ENCODE results near the gene ABCA2.

ABCA2 gene

DNA sequence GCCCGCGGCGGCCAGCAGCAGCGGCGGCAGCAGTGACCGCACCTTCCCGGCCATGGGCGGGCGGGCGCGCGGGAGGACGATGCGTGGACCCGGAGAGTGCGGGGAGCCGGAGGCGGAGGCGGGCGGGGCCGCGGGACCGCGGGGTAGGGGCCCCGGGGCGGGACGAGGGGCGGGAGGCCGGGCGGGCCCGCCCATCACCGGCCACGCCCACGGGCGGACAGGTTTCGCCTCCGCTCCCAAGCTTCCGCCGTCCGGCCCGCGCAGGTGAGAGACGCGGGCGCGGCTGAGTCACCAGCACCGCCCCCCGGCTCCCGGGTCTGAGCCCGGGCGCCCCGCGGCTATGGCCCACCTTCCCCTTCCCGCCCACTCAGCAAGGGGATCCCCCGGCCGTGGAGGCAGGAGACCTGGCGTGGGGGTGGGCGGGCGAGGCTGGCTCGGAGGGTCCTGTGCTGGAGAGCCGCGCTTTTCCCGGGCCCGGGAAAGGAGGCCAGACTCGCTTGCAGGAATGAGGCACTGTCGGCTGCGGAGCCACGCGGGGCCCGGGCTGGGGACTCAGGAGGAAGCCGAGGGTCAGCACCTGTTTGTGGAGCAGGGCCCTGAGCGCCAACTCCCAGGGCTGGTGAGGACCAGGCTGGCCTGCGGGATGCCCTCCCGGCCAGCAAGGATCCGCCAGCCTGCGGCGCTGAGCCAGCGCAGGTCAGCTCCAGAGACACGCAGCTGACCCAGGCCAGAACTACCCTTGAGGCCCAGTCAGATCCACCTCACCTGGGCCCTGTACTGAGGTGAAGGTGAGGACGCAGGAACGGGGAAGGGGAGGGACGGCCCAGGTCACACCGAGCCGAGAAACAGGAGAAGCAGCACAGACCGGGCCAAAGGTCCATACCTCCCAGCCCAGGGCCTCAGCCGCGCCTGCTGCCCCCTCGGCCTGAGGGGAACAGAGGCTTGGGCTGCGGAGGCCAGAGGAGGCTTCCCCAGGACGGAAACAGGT is 26.2 kb upstream of the ABCA2 start, which contains the start of gene ENTPD2:
ENTPD2 (minus strand) TSS at position 118 of the 988 bp plus-strand sequence; CDS start at position 54, 64 bp downstream.
- ATAC-seq, result no peak

DNA sequence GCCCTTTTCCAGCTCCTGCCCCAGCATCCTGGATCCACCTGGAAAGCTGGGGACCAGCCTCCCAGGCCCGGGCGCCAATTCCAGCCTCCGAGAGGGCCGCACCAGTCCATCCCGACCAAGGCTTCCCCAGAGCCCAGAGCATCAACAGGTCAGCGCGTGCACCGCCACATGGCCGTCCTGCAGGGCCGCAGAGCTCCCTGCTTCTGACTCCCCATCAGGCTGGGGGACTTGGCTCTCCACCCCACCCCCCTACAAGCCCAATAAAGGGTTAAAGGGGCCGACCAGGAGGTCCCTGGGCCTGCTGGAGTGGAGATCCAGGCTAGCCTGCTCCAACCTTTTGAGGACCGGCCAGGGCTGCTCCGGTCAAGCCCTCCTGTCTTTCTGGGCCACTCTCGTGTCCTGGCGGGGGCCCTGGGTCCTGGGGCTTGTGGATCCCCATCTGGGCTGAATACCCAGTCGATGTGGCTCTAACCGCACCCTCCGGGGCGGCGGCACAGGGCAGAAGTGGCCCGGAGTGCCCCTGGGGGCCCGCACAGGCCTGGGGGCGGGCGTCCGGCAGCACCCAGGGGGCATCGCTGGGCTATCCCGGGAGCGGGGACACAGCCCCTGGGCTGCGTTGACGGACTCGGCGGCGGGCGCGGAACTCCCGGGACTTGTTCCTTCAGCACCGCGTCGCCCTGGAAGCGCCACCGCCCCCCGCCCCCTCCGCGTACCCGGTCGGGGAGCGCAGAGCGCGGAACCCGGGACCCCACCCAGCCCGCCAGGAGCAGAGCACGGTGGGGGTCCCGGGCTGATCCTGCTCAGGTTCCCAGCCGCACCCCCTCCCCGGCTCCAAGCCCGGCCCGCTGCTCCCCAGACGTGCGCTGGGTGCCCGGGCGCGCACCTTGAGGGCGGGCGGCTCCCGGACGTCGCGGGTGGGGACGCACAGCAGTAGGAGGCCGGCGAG is 25.2 kb upstream of the ABCA2 start:
- ATAC-seq, result no peak
- TF ChIP-seq PPARA (CRISPR knock-in tag; IDR thresholded peaks at IDR 0.05; ENCODE audit: borderline replicate concordance) (no peak), ZC3H10 (CRISPR knock-in tag; IDR thresholded peaks at IDR 0.05) (no peak), ZNF70 (CRISPR knock-in tag; IDR thresholded peaks at IDR 0.05) (no peak), CSDC2 (CRISPR knock-in tag; IDR thresholded peaks at IDR 0.05) (no peak), ZNF8 (CRISPR knock-in tag; IDR thresholded peaks at IDR 0.05) (no peak), SNAI2 (CRISPR knock-in tag; IDR thresholded peaks at IDR 0.05) (no peak), TOX (CRISPR knock-in tag; IDR thresholded peaks at IDR 0.05; ENCODE audit: borderline replicate concordance) (no peak)
- TF ChIP-seq, protein P1, sequence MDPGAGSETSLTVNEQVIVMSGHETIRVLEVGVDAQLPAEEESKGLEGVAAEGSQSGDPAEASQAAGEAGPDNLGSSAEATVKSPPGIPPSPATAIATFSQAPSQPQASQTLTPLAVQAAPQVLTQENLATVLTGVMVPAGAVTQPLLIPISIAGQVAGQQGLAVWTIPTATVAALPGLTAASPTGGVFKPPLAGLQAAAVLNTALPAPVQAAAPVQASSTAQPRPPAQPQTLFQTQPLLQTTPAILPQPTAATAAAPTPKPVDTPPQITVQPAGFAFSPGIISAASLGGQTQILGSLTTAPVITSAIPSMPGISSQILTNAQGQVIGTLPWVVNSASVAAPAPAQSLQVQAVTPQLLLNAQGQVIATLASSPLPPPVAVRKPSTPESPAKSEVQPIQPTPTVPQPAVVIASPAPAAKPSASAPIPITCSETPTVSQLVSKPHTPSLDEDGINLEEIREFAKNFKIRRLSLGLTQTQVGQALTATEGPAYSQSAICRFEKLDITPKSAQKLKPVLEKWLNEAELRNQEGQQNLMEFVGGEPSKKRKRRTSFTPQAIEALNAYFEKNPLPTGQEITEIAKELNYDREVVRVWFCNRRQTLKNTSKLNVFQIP (CRISPR knock-in tag; IDR thresholded peaks at IDR 0.05; ENCODE audit: borderline replicate concordance, low read depth), result no peak
- TF ChIP-seq, protein P2, sequence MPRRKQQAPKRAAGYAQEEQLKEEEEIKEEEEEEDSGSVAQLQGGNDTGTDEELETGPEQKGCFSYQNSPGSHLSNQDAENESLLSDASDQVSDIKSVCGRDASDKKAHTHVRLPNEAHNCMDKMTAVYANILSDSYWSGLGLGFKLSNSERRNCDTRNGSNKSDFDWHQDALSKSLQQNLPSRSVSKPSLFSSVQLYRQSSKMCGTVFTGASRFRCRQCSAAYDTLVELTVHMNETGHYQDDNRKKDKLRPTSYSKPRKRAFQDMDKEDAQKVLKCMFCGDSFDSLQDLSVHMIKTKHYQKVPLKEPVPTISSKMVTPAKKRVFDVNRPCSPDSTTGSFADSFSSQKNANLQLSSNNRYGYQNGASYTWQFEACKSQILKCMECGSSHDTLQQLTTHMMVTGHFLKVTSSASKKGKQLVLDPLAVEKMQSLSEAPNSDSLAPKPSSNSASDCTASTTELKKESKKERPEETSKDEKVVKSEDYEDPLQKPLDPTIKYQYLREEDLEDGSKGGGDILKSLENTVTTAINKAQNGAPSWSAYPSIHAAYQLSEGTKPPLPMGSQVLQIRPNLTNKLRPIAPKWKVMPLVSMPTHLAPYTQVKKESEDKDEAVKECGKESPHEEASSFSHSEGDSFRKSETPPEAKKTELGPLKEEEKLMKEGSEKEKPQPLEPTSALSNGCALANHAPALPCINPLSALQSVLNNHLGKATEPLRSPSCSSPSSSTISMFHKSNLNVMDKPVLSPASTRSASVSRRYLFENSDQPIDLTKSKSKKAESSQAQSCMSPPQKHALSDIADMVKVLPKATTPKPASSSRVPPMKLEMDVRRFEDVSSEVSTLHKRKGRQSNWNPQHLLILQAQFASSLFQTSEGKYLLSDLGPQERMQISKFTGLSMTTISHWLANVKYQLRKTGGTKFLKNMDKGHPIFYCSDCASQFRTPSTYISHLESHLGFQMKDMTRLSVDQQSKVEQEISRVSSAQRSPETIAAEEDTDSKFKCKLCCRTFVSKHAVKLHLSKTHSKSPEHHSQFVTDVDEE (CRISPR knock-in tag; IDR thresholded peaks at IDR 0.05), result no peak
- TF ChIP-seq, protein P3, sequence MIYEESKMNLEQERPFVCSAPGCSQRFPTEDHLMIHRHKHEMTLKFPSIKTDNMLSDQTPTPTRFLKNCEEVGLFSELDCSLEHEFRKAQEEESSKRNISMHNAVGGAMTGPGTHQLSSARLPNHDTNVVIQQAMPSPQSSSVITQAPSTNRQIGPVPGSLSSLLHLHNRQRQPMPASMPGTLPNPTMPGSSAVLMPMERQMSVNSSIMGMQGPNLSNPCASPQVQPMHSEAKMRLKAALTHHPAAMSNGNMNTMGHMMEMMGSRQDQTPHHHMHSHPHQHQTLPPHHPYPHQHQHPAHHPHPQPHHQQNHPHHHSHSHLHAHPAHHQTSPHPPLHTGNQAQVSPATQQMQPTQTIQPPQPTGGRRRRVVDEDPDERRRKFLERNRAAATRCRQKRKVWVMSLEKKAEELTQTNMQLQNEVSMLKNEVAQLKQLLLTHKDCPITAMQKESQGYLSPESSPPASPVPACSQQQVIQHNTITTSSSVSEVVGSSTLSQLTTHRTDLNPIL (CRISPR knock-in tag; IDR thresholded peaks at IDR 0.05; ENCODE audit: low read depth), result no peak

More for the DNA sequence above, 26.2 kb upstream of the ABCA2 start, which contains the start of gene ENTPD2:
- TF ChIP-seq ZNF70 (CRISPR knock-in tag; IDR thresholded peaks at IDR 0.05) (no peak), ZNF8 (CRISPR knock-in tag; IDR thresholded peaks at IDR 0.05) (no peak), ZFP30 (CRISPR knock-in tag; IDR thresholded peaks at IDR 0.05) (no peak), RARB (CRISPR knock-in tag; IDR thresholded peaks at IDR 0.05) (no peak), ZFP3 (CRISPR knock-in tag; IDR thresholded peaks at IDR 0.05) (no peak), TCF4 (CRISPR knock-in tag; IDR thresholded peaks at IDR 0.05; ENCODE audit: borderline replicate concordance) (no peak), GLIS3 (CRISPR knock-in tag; IDR thresholded peaks at IDR 0.05) (no peak), BACH2 (CRISPR knock-in tag; IDR thresholded peaks at IDR 0.05; ENCODE audit: borderline replicate concordance) (no peak)
- TF ChIP-seq, protein P2 (CRISPR knock-in tag; IDR thresholded peaks at IDR 0.05), result no peak
- TF ChIP-seq, protein P1 (CRISPR knock-in tag; IDR thresholded peaks at IDR 0.05; ENCODE audit: borderline replicate concordance, low read depth), result no peak
- TF ChIP-seq, protein P3 (CRISPR knock-in tag; IDR thresholded peaks at IDR 0.05; ENCODE audit: low read depth), result no peak

All from SK-N-SH treated with all-trans-retinoic acid at 6 μM for 48 hours (cell line).